Measurements from ENCODE around the gene EFTUD2. TPM values are rescaled to one million over a fixed set of nuclear protein-coding genes. Genes with fewer than 3 reads are reported as not detected.

EFTUD2 gene
- total RNA-seq, 1 donor from 2014 or later, result 78.1 TPM

GRCh38 chr17:44847586-44847985, 51.7 kb downstream of the EFTUD2 start, which contains the start of gene HIGD1B:
Gene HIGD1B (plus strand): TSS chr17:44847883. CDS start chr17:44848153, 270 bp downstream.
- H3K4me3 ChIP-seq (ENCODE audit: low read depth, low read length), result no peak within 1 kb of the TSS
- no peak for TF ChIP-seq CTCF (conservative IDR thresholded peaks at IDR 0.05; ENCODE audit: low read depth, low read length)
- no peak for DNase-seq (ENCODE audit: low read depth)

DNA sequence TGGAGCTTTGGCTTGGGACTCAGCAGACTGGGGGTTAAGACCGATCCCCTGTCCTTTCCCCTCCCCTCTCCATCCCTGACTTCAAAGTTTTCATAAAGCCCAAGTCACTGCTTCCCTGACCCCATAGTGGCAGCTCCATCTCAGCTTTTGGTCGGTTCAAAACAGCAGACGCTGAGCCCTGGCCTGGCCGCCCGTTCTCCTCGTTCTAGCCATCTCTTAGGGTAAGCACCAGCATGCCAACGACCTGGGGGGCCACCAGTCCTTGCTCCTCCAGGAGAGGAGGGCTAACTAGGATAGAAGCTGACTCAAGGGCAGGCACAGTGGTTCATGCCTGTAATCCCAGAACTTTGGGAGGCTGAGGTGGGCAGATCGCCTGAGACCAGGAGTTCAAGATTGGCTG, 53.0 kb downstream of the EFTUD2 start:
- no peak overlapping the region for H3K4me3 ChIP-seq (ENCODE audit: low read depth, low read length)
- DNase-seq (ENCODE audit: low read depth), result no peak
- no peak for TF ChIP-seq CTCF (conservative IDR thresholded peaks at IDR 0.05; ENCODE audit: low read depth, low read length)

DNA sequence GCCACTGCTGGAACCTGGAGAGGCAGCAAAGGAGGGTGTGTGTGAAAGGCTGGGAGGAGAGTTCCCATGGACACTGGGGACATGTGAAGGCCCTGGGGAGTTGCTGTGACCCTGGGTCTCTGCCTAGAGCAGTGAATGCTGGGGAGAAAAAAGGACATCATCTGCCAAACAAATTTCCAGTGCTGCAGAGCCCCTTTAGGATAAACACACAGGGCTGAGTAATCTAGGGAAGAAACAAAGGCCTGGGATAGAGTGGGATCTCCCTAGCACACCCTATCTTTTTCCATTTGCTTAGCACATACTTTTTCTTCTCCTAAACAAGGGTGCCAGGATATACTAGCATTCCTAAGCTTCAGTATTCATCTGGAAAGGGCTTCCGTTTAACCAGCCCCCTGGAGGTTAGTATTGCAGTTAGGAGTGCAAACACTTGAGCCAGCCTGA, 54.8 kb downstream of the EFTUD2 start:
- no peak for DNase-seq (ENCODE audit: low read depth)
- no peak for TF ChIP-seq CTCF (conservative IDR thresholded peaks at IDR 0.05; ENCODE audit: low read depth, low read length)
- no peak overlapping the region for H3K4me3 ChIP-seq (ENCODE audit: low read depth, low read length)

- no peak for DNase-seq (ENCODE audit: low read depth)
- no peak for TF ChIP-seq CTCF (conservative IDR thresholded peaks at IDR 0.05; ENCODE audit: low read depth, low read length)
- no peak overlapping the region for H3K4me3 ChIP-seq (ENCODE audit: low read depth, low read length)
Observed at GRCh38 chr17:44842748-44843147, 56.5 kb downstream of the EFTUD2 start.

DNA sequence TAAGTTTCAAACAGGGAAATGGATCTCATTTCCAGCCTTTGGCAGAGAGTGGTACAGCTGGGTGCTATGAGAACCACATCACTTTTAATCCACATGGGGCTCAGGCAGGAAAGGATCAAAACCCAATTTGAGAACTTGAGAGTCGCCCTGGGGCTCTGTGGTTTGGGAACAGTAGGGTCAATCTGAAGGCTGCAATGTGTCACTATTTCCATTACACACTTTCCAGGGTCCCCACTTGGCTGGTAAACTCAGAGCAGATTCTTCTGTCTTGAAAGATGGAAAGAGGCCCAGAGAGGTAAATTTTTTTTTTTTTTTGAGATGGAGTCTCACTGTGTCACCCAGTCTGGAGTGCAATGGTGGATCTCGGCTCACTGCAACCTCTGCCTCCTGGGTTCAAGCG, 58.3 kb downstream of the EFTUD2 start:
- H3K4me3 ChIP-seq (ENCODE audit: low read depth, low read length), result no peak overlapping the region
- no peak for TF ChIP-seq CTCF (conservative IDR thresholded peaks at IDR 0.05; ENCODE audit: low read depth, low read length)
- DNase-seq (ENCODE audit: low read depth), result no peak

- H3K4me3 ChIP-seq (ENCODE audit: low read depth, low read length), result no peak overlapping the region
- TF ChIP-seq CTCF (conservative IDR thresholded peaks at IDR 0.05; ENCODE audit: low read depth, low read length), result no peak
- DNase-seq (ENCODE audit: low read depth), result no peak
Observed at GRCh38 chr17:44840274-44840673, 59.0 kb downstream of the EFTUD2 start.

GRCh38 chr17:44837196-44837595, 62.0 kb downstream of the EFTUD2 start:
- no peak for DNase-seq (ENCODE audit: low read depth)
- no peak for TF ChIP-seq CTCF (conservative IDR thresholded peaks at IDR 0.05; ENCODE audit: low read depth, low read length)
- no peak overlapping the region for H3K4me3 ChIP-seq (ENCODE audit: low read depth, low read length)
